Transverse colon (tissue), 3 donors: ENCODE data around the gene ABHD16B.

ENCODE experiments used
- EP300 ChIP-seq: sonication (generic); formaldehyde crosslinking; IDR thresholded peaks from one replicate; pipeline ENCODE4 v1.6.1; 2017; ENCODE audit warnings: antibody characterized with exemption, low read depth
- POLR2A ChIP-seq: fragments of 450-650 bp; IDR thresholded peaks from one replicate; pipeline ENCODE4 v1.6.1; 2016; ENCODE audit warnings: antibody characterized with exemption, mild to moderate bottlenecking, moderate library complexity
- TF ChIP-seq, protein P1 (sequence below), 5 experiments: fragments of 200-600 bp in 3 of 5; fragments of 450-650 bp in 2 of 5; sonication (generic) in 3 of 5; IDR thresholded peaks; 1 replicate in 2 of 5; 2 replicates in 3 of 5; pipeline ENCODE4 v1.5.1; 2016 to 2017; ENCODE audit warnings: antibody characterized with exemption in 5 of 5, inconsistent platforms in 3 of 5, mild to moderate bottlenecking in 2 of 5, moderate library complexity in 1 of 5

DNA sequence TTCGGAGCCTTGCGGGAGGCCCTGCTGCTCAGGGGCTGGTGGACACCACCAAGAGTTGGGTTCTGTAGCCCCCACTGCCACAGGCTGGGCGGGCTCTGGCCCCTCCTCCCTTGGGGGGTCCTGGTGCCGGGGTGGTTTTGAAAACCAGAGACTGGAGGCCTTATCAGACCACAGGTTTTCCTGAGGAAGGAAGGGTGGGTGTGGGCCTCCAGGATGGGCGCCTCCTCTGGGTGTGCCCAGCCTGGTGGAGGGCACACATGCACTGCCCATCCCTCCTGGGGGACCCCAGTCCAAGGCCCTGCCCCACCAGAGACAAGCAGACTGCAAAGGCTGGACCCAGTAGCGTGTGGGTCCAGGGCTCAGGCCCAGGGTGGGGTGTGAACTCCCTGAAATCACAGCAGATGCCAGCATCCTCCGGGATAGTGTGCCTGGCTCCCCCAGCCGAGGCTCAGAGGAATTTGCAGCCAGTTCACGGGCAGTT, 16.7 kb upstream of the ABHD16B start:
- TF ChIP-seq, protein P1, sequence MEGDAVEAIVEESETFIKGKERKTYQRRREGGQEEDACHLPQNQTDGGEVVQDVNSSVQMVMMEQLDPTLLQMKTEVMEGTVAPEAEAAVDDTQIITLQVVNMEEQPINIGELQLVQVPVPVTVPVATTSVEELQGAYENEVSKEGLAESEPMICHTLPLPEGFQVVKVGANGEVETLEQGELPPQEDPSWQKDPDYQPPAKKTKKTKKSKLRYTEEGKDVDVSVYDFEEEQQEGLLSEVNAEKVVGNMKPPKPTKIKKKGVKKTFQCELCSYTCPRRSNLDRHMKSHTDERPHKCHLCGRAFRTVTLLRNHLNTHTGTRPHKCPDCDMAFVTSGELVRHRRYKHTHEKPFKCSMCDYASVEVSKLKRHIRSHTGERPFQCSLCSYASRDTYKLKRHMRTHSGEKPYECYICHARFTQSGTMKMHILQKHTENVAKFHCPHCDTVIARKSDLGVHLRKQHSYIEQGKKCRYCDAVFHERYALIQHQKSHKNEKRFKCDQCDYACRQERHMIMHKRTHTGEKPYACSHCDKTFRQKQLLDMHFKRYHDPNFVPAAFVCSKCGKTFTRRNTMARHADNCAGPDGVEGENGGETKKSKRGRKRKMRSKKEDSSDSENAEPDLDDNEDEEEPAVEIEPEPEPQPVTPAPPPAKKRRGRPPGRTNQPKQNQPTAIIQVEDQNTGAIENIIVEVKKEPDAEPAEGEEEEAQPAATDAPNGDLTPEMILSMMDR (IDR thresholded peaks at IDR 0.05) = no peak
- TF ChIP-seq EP300 (no peak), POLR2A (no peak)
